Measurements from ENCODE around the gene MAP3K7. TPM values are rescaled to one million over a fixed set of nuclear protein-coding genes. Genes with fewer than 3 reads are reported as not detected.

Gene MAP3K7
- total and polyA plus RNA-seq, 2 of the 8 experiments (the other 6 are each of a cell fraction or from before 2014, with no cell fraction given): 27.3 to 34.8 TPM

GRCh38 chr6:90604546-90604945 lies 17.7 kb upstream of the MAP3K7 start:
- H4K91ac ChIP-seq (replicated peaks; ENCODE audit: insufficient read length, low read length): no peak overlapping the region
- WGBS, 2 experiments (ENCODE audit: extremely low coverage in 1 of 2, insufficient coverage in 1 of 2, insufficient read length in 1 of 2, insufficient replicate concordance in 2 of 2, low coverage in 1 of 2, low lambda C conversion rate in 2 of 2, missing lambda C conversion rate in 1 of 2): 93% methylated on average over 1 of the region's 1 CpG; no CpG with 5 or more reads in 1 of the 2 experiments
- no peak overlapping the region for H3K9ac ChIP-seq (replicated peaks in 1 of 4; ENCODE audit: extremely low read depth in 1 of 4, low read depth in 3 of 4, low read length in 3 of 4)
- no peak overlapping the region for H2BK12ac ChIP-seq (ENCODE audit: low read depth, low read length)
- peaks cover 0 to 6% (median 0%) of the 10 kb centered on the region in 4 experiments; a peak in 2 of 7 replicates for H3K4me1 ChIP-seq (replicated peaks in 1 of 4; ENCODE audit: control insufficient read depth in 3 of 4, insufficient read depth in 4 of 4, low read length in 3 of 4)
- no peak overlapping the region for H3K27ac ChIP-seq (ENCODE audit: low read depth, low read length)
- no peak overlapping the region for H3K14ac ChIP-seq (ENCODE audit: insufficient read length)
- no peaks in the 10 kb centered on the region for H3K27me3 ChIP-seq (replicated peaks in 1 of 4; ENCODE audit: control insufficient read depth in 3 of 4, extremely low read depth in 1 of 4, insufficient read depth in 3 of 4, low read length in 3 of 4)
- H2AFZ ChIP-seq (ENCODE audit: low read length): no peak overlapping the region; the same call in 1 of the 2 replicates
- H4K20me1 ChIP-seq (replicated peaks in 1 of 2; ENCODE audit: control insufficient read depth in 1 of 2, insufficient read depth in 2 of 2, low read length in 2 of 2): no peaks in the 10 kb centered on the region
- ChIA-PET POLR2A (ENCODE audit: partially characterized antibody) (interaction anchor here (2.1 kb wide), 1 partner anchor 17 kb away, joined by 6 read pairs; the partner anchor contains the start of gene MAP3K7), CTCF (ENCODE audit: partially characterized antibody) (interaction anchor here (0.7 to 2.0 kb wide), 5 partner anchors 13 to 603 kb away, joined by 3 to 4 read pairs (median 4); no protein-coding TSS in a partner anchor)
- no peak overlapping the region for H3K4ac ChIP-seq (replicated peaks; ENCODE audit: insufficient read length, low read depth, low read length)
- no peak overlapping the region for H3K23ac ChIP-seq (ENCODE audit: insufficient read length)
- no peaks in the 10 kb centered on the region for H3K9me3 ChIP-seq (ENCODE audit: insufficient read depth in 2 of 2, low read depth in 1 of 2, low read length in 1 of 2)
- H4K8ac ChIP-seq (ENCODE audit: extremely low read depth, insufficient read depth, low read length): no peak overlapping the region
- no peaks in the 10 kb centered on the region for H3K23me2 ChIP-seq (ENCODE audit: low read depth, low read length)
- no peak for FAIRE-seq
- no peaks in the 10 kb centered on the region for H3K79me1 ChIP-seq (ENCODE audit: low read depth, low read length)
- no peak overlapping the region for H2BK120ac ChIP-seq (replicated peaks; ENCODE audit: low read depth, low read length)
- H2AK5ac ChIP-seq (ENCODE audit: low read depth, low read length): no peak overlapping the region
- H3K56ac ChIP-seq (replicated peaks; ENCODE audit: insufficient read length, low read depth, low read length): no peak overlapping the region
- no peak for DNase-seq (ENCODE audit: low read depth in 1 of 2, low spot score in 2 of 2)
- H3K36me3 ChIP-seq (ENCODE audit: control insufficient read depth in 2 of 4, insufficient read depth in 4 of 4, low read length in 3 of 4): no peaks in the 10 kb centered on the region
- H3K79me2 ChIP-seq (ENCODE audit: control insufficient read depth in 1 of 2, insufficient read depth in 2 of 2, low read length in 2 of 2): no peaks in the 10 kb centered on the region
- no peak for TF ChIP-seq CTCF (IDR thresholded peaks at IDR 0.05; ENCODE audit: control extremely low read depth in 1 of 3, insufficient read depth in 1 of 3, low read depth in 1 of 3, low read length in 3 of 3)
- no peak for TF ChIP-seq FOSL1 (IDR thresholded peaks at IDR 0.05; ENCODE audit: insufficient read depth, low read depth, low read length)
- no peak for TF ChIP-seq ZNF274 (IDR thresholded peaks at IDR 0.05; ENCODE audit: borderline replicate concordance, extremely low read depth, low read length)
- TF ChIP-seq HDAC6 (IDR thresholded peaks at IDR 0.05; ENCODE audit: low read depth, low read length): no peak
- no peak for TF ChIP-seq HDAC2 (IDR thresholded peaks at IDR 0.05; ENCODE audit: borderline replicate concordance in 1 of 2, low read depth in 2 of 2, low read length in 2 of 2)
- no peak for TF ChIP-seq CTBP2 (IDR thresholded peaks at IDR 0.05; ENCODE audit: borderline replicate concordance, insufficient read depth, insufficient read length, low read length)
- TF ChIP-seq RXRA (IDR thresholded peaks at IDR 0.05; ENCODE audit: insufficient read depth, low read depth, low read length): no peak
- TF ChIP-seq MAX (IDR thresholded peaks at IDR 0.05): no peak
- TF ChIP-seq JUN (IDR thresholded peaks at IDR 0.05; ENCODE audit: low read depth, low read length): no peak
- no peak for TF ChIP-seq BRCA1 (IDR thresholded peaks at IDR 0.05; ENCODE audit: low read depth, low read length)
- H3K18ac ChIP-seq (ENCODE audit: extremely low read depth, low read length): no peak overlapping the region
- H3K4me2 ChIP-seq (ENCODE audit: insufficient read depth in 1 of 2, low read depth in 2 of 2, low read length in 2 of 2): no peak overlapping the region
- no peak overlapping the region for H2BK5ac ChIP-seq (ENCODE audit: low read depth, low read length)
- H2BK15ac ChIP-seq (ENCODE audit: low read length): no peak overlapping the region
- H4K5ac ChIP-seq (ENCODE audit: insufficient read length, low read depth, low read length): no peak overlapping the region
- no peak overlapping the region for H2BK20ac ChIP-seq (ENCODE audit: low read length)
- H3K4me3 ChIP-seq (ENCODE audit: extremely low read depth in 1 of 4, insufficient read depth in 2 of 4, low read depth in 3 of 4, low read length in 4 of 4): no peak overlapping the region

Measured in H1 (cell line).